Stomach smooth muscle (tissue), 2 donors: Measurements from ENCODE around the gene TNS1.

ENCODE experiments used
- H3K27ac ChIP-seq: one replicate; pipeline ENCODE4 v1.7.0; 2013; ENCODE audit warnings: mild to moderate bottlenecking, low read length, inconsistent platforms
- H3K27me3 ChIP-seq, 2 donors: one replicate each; pipeline ENCODE4 v1.7.0; 2013; ENCODE audit warnings: low read length in 2 of 2; ENCODE audit not compliant: insufficient read depth in 2 of 2, control insufficient read depth in 1 of 2
- H3K36me3 ChIP-seq, 2 donors: one replicate each; pipeline ENCODE4 v1.7.0; 2013; ENCODE audit warnings: low read length in 2 of 2; ENCODE audit not compliant: control insufficient read depth in 2 of 2, insufficient read depth in 2 of 2
- H3K4me1 ChIP-seq: one replicate; pipeline ENCODE4 v1.7.0; 2013; ENCODE audit warnings: low read length; ENCODE audit not compliant: control insufficient read depth, insufficient read depth
- H3K4me3 ChIP-seq, 2 donors: one replicate each; pipeline ENCODE4 v1.7.0; 2013; ENCODE audit warnings: low read length in 2 of 2
- H3K9ac ChIP-seq, 2 donors: one replicate each; pipeline ENCODE4 v1.7.0; 2013; ENCODE audit warnings: low read length in 2 of 2, mild to moderate bottlenecking in 1 of 2
- H3K9me3 ChIP-seq, 2 donors: one replicate each; pipeline ENCODE4 v1.7.0; 2013; ENCODE audit warnings: low read length in 2 of 2; ENCODE audit not compliant: control insufficient read depth in 2 of 2
- donor health status: healthy.
- donor health status: Pancreatic carcinoma.

The TNS1 gene

GRCh38 chr2:217977840-217978535 lies 24.8 kb downstream of the TNS1 start:
- H3K27me3 ChIP-seq, result no peaks in the 10 kb centered on the region
- H3K27ac ChIP-seq, result peak overlapping the region; percentile 76
- peak overlapping the region; percentile 77 to 80 for H3K4me3 ChIP-seq
- H3K9me3 ChIP-seq, result no peaks in the 10 kb centered on the region
- peaks cover 68% of the 10 kb centered on the region for H3K4me1 ChIP-seq
- H3K36me3 ChIP-seq, result peaks cover 0 to 3% of the 10 kb centered on the region in 2 donors
- peak overlapping the region; percentile 62 to 68 for H3K9ac ChIP-seq

- no peaks in the 10 kb centered on the region for H3K27me3 ChIP-seq
- H3K27ac ChIP-seq, result peak overlapping the region; percentile 76
- H3K9me3 ChIP-seq, result no peaks in the 10 kb centered on the region
- H3K4me3 ChIP-seq, result peak overlapping the region; percentile 77 to 80
- H3K9ac ChIP-seq, result no peak overlapping the region
- peaks cover 0 to 3% of the 10 kb centered on the region in 2 donors for H3K36me3 ChIP-seq
- H3K4me1 ChIP-seq, result peaks cover 75% of the 10 kb centered on the region
Measured at GRCh38 chr2:217976301-217976700, 26.5 kb downstream of the TNS1 start.

GRCh38 chr2:217975626-217976025 lies 27.2 kb downstream of the TNS1 start:
- H3K9me3 ChIP-seq, result no peaks in the 10 kb centered on the region
- H3K36me3 ChIP-seq, result peaks cover under 1 to 3% of the 10 kb centered on the region in 2 donors
- H3K4me3 ChIP-seq, result no peak overlapping the region
- H3K4me1 ChIP-seq, result peaks cover 68% of the 10 kb centered on the region
- no peaks in the 10 kb centered on the region for H3K27me3 ChIP-seq
- peak overlapping the region; percentile 76 for H3K27ac ChIP-seq
- no peak overlapping the region for H3K9ac ChIP-seq

GRCh38 chr2:217974389-217975005 lies 28.3 kb downstream of the TNS1 start:
- Histone ChIP-seq H3K9ac (peak overlapping the region in 1 of 2 donors; percentile 22), H3K27ac (peak overlapping the region; percentile 76), H3K36me3 (peaks cover 3 to 4% of the 10 kb centered on the region in 2 donors), H3K9me3 (no peaks in the 10 kb centered on the region), H3K27me3 (no peaks in the 10 kb centered on the region), H3K4me1 (peaks cover 57% of the 10 kb centered on the region), H3K4me3 (peak overlapping the region; percentile 2 to 40)

- Histone ChIP-seq H3K9me3 (no peaks in the 10 kb centered on the region), H3K27ac (peak overlapping the region; percentile 76), H3K4me3 (no peak overlapping the region), H3K27me3 (no peaks in the 10 kb centered on the region), H3K4me1 (peaks cover 50% of the 10 kb centered on the region), H3K9ac (no peak overlapping the region), H3K36me3 (peaks cover 3 to 4% of the 10 kb centered on the region in 2 donors)
Measured at GRCh38 chr2:217973008-217973787, 29.6 kb downstream of the TNS1 start.

GRCh38 chr2:217972490-217972889 lies 30.3 kb downstream of the TNS1 start:
- no peaks in the 10 kb centered on the region for H3K9me3 ChIP-seq
- H3K4me1 ChIP-seq, result peaks cover 43% of the 10 kb centered on the region
- H3K36me3 ChIP-seq, result peaks cover 3 to 4% of the 10 kb centered on the region in 2 donors
- H3K4me3 ChIP-seq, result peak overlapping the region; percentile 11 to 22
- peak overlapping the region; percentile 62 for H3K27ac ChIP-seq
- H3K27me3 ChIP-seq, result no peaks in the 10 kb centered on the region
- peak overlapping the region; percentile 13 to 47 for H3K9ac ChIP-seq

GRCh38 chr2:217972037-217972436 lies 30.8 kb downstream of the TNS1 start:
- Histone ChIP-seq H3K9ac (peak overlapping the region; percentile 13 to 47), H3K27ac (peak overlapping the region; percentile 62), H3K9me3 (no peaks in the 10 kb centered on the region), H3K4me3 (peak overlapping the region in 1 of 2 donors; percentile 22), H3K27me3 (no peaks in the 10 kb centered on the region), H3K4me1 (peaks cover 39% of the 10 kb centered on the region), H3K36me3 (peaks cover 3 to 4% of the 10 kb centered on the region in 2 donors)

GRCh38 chr2:217971166-217971565 lies 31.6 kb downstream of the TNS1 start:
- Histone ChIP-seq H3K9me3 (no peaks in the 10 kb centered on the region), H3K9ac (no peak overlapping the region), H3K4me1 (peaks cover 38% of the 10 kb centered on the region), H3K4me3 (no peak overlapping the region), H3K27ac (peak overlapping the region; percentile 62), H3K27me3 (no peaks in the 10 kb centered on the region), H3K36me3 (peaks cover 3 to 4% of the 10 kb centered on the region in 2 donors)

- Histone ChIP-seq H3K27me3 (no peaks in the 10 kb centered on the region), H3K4me3 (no peak overlapping the region), H3K27ac (no peak overlapping the region), H3K9me3 (no peaks in the 10 kb centered on the region), H3K9ac (no peak overlapping the region), H3K36me3 (peaks cover 1 to 4% of the 10 kb centered on the region in 2 donors), H3K4me1 (peaks cover 44% of the 10 kb centered on the region)
Measured at GRCh38 chr2:217970206-217970605, 32.6 kb downstream of the TNS1 start.

- Histone ChIP-seq H3K4me3 (no peak overlapping the region), H3K36me3 (peaks cover 0 to 4% of the 10 kb centered on the region in 2 donors), H3K27ac (no peak overlapping the region), H3K9ac (no peak overlapping the region), H3K4me1 (peaks cover 47% of the 10 kb centered on the region), H3K27me3 (no peaks in the 10 kb centered on the region), H3K9me3 (no peaks in the 10 kb centered on the region)
Measured at GRCh38 chr2:217969588-217969987, 33.2 kb downstream of the TNS1 start.
